ENCODE measurements around the gene DLG2.
"Not testable (repeated sequence)": the region's sequence is repeated elsewhere in the genome, so short reads cannot be mapped to it uniquely, and the experiment has no call there.

Gene DLG2

DNA sequence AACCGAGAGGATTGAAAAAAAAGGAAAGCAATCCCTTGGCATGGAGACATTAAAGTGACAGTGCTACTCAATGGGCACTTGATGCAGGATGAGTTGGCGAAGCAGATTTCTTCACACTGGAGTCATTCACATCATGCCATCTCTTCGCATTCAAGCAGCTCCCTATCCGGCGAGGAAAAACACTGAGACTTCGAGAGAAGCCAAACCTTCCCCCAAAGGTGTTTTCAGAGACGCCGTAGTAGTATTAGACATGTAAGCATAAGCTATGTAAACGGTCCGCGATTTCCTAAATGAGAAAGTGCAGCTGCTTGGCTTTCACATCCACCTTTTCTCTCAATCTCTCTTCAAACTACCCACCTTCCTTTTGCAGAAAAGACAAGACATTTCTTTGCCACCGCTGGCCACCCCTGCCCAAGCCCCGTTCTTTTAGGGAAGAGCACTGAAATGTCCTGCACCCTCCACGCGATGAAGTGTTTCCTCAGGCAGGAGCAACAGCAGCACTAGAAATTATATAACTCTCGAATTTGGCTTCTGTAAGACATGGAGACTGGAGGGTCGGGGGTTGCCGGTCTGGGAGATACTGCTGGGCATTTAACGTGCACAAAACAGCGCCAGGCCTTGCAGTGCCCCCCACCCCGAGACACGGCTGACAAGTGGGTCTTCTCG is at the start of gene DLG2:
DLG2 (minus strand) TSS at position 13 of the 666 bp plus-strand sequence.
- DNase-seq: peak in 38 of 56 donors; percentile 1 to 84 (median 44)

DNA sequence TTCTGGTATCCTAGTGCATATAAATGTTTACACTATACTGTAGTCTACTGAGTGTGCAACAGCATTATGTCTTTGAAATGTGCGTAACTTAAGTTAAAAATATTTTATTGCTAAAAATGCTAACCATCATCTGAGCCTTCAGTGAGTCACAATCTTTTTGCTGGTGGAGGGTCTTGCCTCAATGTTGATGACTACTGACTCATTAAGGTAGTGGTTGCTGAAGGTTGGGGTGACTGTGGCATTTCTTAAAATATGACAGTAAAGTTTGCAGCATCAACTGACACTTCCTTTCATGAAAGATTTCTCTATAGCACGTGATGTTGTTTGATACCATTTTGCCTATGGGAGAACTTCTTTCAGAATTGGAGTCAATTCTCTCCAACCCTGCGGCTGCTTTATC is 46.2 kb upstream of the DLG2 start:
- DNase-seq: no peak

DNA sequence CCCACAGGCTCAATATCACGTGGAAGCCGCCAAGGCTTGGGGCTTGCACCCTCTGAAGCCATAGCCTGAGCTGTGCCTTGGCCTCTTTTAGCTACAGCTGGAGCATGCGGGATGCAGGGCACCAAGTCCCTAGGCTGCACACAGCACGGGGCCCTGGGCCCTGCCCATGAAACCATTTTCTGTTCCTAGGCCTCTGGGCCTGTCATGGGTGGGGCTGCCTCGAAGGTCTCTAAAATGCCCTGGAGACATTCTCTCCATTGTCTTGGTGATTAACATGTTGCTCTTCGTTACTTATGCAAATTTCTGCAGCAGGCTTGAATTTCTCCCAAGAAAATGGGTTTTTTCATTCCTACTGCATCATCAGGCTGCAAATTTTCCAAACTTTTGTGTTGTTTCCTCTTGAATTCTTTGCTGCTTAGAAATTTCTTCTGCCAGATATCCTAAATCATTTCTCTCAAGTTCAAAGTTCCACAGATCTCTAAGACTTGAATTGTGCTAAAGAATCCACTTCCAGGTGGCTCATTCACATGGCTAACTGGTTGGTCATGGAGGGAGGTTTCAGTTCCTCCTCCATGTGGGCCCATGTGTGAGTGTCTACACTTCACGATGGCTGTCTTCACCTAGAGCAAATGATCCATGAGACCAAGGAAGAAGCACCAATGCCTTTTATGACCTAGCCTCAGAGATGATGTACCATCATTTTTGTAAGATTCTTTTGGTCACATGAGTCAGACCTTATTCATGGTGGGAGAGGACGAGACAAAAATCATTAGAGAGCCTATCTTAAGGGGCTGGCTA is 45.2 kb upstream of the DLG2 start:
- no peak for DNase-seq

DNA sequence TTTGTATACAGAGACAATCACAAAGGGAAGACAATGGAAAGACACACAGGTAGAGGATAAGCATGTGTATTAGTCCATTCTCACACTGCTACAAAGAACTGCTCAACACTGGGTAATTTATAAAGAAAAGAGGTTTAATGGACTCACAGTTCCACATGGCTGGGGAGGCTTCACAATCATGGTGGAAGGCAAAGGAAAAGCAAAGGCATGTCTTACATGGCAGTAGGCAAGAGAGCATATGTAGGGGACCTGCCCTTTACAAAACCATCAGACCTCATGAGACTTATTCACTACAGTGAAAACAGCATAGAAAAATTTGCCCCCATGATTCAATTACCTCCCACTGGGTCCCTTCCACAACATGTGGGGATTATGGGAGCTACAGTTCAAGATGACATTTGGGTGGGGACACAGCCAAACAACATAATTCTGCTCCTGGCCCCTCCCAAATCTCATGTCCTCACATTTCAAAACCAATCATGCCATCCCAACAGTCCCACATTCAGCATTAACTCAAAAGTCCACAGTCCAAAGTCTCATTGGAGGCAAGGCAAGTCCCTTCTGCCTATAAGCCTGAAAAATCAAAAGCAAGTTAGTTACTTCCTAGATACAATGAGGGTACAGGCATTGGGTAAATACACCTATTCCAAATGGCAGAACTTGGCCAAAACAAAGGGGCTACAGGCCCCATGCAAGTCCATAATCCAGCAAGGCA is 44.0 kb upstream of the DLG2 start:
- DNase-seq: not testable (repeated sequence)

DNA sequence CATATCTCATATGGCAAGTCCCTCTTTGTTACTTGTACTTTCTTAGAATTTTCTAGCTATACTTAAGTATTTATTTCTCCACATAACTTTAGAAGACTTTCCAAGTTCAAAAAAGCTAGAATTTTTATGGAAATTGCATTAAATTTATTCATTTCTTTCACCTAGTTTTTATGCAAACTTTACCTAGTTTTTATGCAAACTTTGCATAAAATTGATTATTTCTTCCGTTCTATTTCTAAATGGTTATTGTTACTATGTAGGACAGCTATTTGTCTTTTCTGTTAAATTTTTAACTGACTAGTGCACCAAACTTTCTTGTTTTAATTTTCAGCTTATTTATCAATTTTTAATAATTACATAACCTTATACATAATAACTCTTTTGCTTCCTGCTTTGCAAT is 41.0 kb upstream of the DLG2 start:
- no peak for DNase-seq

DNA sequence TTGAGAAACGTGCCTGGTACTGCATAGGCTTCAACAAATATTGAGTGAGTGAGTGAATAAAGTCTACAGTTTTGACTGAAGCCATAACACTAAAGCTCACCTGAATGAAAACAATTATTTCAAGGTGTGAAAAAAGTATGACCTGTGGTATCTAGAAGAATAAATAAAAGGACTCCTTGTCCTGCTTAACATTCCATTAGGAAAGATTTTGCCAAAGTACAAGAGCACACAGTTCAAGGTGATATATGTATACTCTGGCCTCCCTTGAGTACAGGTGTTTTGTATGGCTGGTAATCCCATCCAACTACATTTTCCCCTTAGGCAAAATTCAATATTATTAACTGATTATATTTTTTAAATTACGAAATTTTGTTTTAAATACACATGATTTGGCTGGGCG is 39.5 kb upstream of the DLG2 start:
- no peak for DNase-seq

DNA sequence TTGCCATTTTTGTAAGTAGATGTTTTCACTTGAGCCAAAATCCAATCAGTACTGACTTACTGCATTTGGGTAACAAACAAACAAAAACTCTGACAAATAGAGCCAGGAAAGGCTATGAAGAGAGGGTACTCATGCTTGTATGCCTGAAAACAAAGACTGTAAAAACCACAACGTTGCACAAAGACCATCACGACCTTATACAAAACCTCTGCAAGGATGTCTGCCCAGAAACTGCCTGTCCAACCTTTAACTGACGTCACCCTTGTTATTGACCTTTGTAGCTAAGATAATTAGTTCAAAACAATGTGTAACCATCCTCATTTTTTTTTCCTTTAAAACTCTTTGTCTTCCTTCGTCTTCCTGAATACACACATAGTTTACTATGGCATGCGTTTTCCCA is 38.6 kb upstream of the DLG2 start:
- peak in 2 of 56 donors; percentile 10 to 22 for DNase-seq

DNA sequence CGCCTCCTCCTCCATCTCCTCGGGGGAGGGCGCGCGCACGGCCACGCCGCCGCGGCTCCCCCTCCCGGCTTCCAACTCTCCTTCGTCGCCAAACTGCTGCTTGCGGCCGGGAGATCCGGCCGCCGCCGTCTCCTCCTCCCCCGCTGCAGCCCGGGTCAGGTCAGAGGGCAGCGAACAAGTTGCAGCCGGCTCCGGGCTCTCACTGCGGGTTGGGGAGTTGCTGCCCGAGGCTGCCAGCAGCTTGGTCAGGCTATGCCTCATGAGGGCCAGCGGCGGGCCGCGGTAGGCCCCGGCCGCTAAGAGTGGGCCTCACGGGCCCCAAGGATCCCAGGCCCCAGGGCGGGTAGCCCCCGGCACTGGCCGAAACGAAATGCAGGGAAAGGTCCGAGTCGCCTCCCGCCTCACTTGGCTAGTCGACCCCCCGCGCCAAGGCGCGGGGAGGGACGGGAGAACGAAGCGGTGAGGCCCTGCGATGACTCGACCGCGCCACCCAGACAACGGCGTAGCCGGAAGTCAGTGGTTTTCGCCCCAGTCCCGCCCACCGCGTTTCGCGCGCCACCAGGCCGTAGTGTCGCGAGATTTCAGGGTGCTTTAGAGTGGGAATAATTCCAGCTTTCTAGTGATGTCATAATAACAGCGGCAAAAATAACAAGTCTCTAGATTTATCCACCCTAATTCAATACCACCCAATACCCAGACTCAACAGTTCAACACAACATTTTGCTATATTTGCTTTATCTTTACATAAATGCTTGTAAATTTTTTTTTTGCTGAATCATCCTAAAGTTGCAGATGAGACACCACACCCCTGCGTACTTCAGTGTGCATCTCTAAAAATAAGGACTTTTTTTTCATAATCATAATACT is 37.7 kb upstream of the DLG2 start, which contains the start of gene CREBZF:
CREBZF (minus strand) TSS at position 515 of the 867 bp plus-strand sequence; CDS start at position 261, 254 bp downstream.
- peak; percentile 62 to 95 (median 86) for DNase-seq

DNA sequence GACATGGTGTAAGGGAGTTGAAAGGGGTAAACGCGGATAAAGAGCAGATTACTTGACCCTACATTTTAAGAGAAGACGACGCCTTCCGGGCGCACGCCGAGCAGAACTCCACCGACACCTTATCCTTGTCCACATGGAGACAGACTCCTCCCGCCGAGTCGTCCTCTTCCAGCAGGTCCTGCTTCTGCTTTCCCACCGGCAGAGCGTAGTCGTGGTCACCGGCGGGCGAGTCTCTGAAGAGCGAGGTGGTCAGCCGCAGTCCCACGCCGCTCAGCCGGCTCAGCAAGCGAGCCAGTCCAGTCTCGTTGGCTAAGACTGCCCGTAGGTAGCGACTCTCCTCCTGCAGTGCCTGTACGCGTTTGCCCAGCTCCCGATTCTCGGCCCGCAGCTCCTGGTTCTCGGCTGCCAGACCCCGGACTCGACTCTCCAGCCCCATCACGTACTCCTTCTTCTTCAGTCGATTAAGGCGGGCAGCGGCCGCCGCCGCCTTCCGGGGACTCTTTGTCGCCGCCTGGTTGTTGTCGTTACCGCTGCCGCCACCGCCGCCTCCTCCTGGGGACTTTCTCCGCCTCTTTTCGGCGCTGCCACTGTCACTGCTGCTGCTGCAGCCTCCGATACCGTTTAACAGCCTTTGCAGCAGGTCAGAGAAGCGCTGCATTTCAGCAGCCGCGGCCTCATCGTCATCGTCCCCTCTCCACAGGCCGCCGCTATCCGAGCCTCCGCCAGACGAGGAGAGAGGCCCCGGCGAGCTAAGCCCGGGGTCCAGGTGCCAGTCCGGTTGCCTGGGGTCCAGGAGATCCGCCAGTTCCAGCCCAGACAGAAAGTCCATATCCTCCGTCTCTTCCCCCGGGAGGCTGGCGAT is 36.8 kb upstream of the DLG2 start:
- peak in 53 of 56 donors; percentile 8 to 83 (median 67) for DNase-seq

DNA sequence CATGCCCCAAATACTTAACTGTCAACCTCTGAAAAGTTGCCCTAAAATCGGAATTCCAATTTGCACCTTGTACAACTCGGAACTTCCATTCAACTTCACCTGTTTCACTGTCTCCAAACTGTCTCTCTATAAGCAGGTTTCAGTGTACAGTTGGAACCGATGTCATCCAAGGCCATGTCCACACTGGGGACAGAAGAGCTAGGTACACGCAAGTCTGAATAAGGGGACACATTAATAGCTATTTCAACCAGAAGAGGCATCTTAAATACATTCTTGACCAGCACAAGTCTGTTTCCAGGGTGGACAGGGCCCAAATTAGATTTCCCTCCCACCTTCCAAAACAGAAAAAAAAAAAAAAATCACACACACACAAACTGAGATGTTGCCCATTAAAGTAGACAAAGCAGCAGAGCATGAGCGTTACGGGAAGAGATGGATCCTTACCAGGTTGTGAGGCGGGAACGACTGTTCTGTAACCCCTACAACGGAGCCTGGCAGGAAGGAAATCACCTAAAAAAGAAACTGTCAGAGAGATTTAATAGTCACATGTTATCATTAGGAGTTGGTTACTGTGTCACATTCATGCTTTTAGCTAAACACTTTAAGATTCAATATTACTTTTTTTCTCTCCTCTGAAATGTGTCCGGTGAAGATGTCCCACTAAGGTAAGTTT is 36.1 kb upstream of the DLG2 start:
- no peak for DNase-seq

DNA sequence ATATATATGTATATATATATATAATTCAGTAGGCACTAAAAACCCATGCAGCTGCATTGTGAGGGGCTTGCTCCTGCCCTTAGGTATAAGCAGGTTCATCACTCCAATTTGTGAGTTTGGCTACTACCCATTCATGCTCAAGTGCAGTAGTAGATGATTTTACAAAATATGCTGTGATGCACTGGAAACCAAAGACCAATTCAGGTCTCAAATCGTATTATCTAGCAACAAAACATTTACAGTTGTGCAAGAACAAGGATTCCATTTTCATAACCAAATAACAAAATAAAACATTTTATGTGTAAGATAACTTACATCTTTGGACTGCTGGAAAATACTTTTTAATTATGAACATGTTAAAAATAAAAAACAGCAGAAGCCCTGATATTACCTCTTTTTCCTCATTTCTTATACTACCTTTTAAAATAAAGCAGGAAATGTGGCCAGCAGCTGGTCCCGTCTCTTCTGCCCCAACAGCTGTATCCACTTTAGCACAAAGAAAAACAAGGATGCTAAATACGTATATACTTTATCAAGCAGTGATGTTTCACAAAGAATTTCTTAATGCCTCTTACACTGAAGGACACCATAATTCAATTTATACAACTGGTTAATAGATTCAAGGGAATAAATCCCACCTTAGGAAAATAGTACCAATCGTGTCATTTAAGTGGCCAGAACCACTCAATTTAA is 35.0 kb upstream of the DLG2 start:
- DNase-seq: no peak

DNA sequence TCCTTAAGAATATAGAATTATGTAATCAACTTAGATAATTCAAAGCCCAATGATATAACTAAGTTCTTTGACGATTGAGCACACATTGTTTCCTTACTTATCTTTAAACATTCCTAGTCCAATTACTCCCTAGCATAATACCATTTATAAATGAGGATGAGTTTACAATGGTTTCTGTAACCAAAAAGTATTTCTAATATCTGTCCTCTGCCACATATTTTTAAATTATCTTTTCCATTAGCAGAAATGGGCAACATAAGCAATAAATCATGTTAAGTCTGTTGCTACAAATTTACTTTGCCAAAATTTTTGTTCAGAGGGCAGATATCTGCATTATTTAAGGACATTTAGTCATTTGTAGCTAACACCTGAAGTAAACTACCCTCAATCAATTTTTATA is 31.0 kb upstream of the DLG2 start:
- no peak for DNase-seq

DNA sequence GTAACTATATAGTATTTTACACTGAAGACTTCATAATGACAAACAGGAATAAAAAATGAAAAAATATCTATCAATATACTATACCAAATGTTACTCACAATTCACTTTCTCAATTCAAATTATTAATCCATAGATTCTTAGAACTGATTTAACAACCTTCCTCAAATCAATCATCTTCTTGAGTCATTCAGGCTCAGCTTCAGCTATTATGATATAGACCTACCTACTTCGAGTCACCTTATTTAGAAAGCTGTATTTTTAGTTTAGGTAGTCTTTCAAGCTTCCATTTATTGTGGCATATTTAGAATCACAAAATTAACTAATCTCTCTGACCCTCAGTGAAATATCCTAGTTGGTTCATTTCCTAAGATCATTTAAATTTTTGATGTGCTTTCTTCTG is 29.6 kb upstream of the DLG2 start:
- DNase-seq: no peak

DNA sequence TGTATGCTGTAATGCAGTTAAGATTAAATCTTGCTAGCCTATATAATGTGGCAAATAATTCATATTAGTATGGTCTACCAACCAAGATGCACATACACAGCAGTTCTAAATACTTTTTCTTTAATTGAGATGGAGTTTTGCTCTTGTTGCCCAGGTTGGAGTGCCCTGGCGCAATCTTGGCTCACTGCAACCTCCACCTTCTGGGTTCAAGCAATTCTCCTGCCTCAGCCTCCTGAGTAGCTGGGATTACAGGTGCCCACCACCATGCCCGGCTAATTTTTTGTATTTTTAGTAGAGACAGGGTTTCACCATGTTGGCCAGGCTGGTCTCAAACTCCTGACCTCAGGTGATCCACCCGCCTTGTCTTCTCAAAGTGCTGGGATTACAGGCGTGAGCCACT is 27.2 kb upstream of the DLG2 start:
- DNase-seq: not testable (repeated sequence)

DNA sequence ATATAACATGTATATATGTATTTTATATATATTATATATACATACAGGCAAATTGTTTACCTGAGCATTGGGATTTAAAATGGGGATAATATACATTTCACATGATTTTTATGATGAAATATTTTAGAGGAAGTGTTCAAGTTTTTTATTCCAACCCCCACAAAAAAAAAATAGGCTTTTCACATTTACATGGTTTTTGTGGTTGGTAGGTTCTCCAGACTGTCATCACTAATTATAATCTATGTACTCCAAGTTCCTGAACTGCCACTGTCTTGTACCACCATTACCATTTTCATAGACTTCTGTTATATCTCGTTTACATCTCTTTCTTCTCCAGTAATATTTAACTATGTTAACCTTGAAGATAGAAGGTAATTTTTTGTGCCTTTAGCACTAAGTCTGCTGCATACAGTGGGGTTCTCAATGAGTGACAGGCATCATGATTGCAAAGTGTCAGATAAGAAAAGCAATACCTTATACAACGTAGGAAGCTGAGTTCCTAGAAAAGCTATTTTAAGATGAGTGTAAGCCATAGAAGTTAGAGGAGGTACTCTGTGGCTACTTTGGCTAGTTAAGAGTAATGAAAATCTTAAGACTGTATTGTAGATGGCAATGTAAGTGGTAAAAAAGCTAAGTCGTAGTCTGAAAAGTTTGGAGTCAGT is 25.8 kb upstream of the DLG2 start:
- no peak for DNase-seq

DNA sequence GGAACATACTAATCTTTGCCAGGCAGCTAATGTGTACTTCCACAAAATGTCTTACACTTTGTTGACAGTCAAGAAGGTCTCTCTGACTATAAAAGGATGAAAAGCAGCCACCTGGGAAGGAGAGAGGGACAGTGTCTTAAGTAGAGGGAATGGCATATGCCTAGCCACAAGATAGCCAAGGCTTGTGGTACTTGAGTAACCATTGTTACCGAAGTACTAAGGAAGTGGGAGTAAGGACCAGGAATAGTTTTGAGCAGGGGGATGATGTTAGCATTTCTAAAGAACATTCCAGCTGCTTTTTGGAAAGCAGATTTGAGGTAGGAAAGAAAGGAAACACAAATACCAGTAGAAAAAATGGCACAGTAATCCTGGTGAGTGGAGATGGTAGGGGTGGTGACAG is 24.0 kb upstream of the DLG2 start:
- no peak for DNase-seq

DNA sequence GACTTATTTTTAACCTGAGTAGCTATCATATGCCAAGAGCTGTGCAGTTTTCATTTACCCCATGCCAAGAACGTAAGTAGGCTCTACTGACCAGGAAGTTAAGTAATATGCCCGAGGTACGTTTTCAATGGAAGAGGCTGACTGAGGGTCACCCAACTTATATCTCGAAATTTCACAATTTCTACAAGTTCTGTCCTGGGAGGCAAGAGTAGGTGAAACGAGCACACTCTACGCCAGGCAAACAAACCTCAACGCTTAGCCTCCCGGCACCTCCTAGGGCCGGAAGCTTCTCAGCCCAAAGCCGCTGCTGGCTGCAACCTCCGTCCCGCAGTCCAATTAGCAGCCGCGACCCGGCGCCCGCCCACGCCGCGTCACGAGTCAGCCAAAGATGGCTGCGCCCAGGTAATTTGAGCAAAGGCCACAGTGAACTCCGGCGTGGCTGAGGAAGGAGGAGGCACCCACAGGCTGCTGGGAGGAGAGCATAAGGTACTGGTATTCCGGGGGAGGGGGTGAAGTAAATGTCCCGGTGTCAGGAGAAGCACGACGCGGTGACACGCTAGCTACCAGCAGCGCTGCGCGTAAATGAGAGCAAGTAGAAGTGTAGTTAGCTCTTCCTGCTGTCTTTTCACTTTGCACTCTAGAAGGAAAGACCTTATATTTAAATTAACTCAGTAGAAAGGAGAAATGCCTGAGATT is 20.6 kb upstream of the DLG2 start, which contains the start of gene TMEM126A:
TMEM126A (plus strand) TSS at position 364 of the 696 bp plus-strand sequence. CDS start 2,289 bp downstream, outside the sequence.
- DNase-seq: peak; percentile 10 to 91 (median 76)

Measured in amygdala (tissue), 56 donors.